ENCODE measurements around the gene FLT3LG.

GRCh38 chr19:49503582-49503962, 29.6 kb downstream of the FLT3LG start:
- TF ChIP-seq CTCF (IDR thresholded peaks at IDR 0.05) (no peak), POLR2A (IDR thresholded peaks at IDR 0.05) (no peak)

Data from prostate gland (tissue), 2 donors.